Lung (tissue), 12 donors: ENCODE data around the gene ZNF44. TPM values are rescaled to one million over a fixed set of nuclear protein-coding genes. Genes with fewer than 3 reads are reported as not detected.

ENCODE experiments used
- ATAC-seq: fragments of 200-7000 bp; cut with Tn5 transposase; one replicate; pipeline ENCODE4 v1.9.1; 2020; ENCODE audit warnings: moderate number of reproducible peaks; ENCODE audit not compliant: insufficient read depth, low FRiP score
- DNase-seq, 3 donors: peaks; one replicate each; pipeline ENCODE4 v3.0.0-alpha.2; 2013 to 2017
- H3K27ac ChIP-seq, 2 donors: one replicate each; pipeline ENCODE4 v1.5.1; 2013; ENCODE audit warnings: mild to moderate bottlenecking in 2 of 2, moderate library complexity in 2 of 2, control low read depth in 1 of 2, inconsistent platforms in 1 of 2, low read depth in 1 of 2, low read length in 1 of 2
- H3K27me3 ChIP-seq, 3 donors: one replicate each; pipeline ENCODE4 v1.5.1; 2013; ENCODE audit warnings: low read length in 2 of 3; ENCODE audit not compliant: control insufficient read depth in 3 of 3, insufficient read depth in 3 of 3
- H3K36me3 ChIP-seq, 4 donors: one replicate each; pipeline ENCODE4 v1.5.1; 2013; ENCODE audit warnings: low read length in 4 of 4, mild to moderate bottlenecking in 1 of 4, moderate library complexity in 1 of 4; ENCODE audit not compliant: control insufficient read depth in 4 of 4, insufficient read depth in 4 of 4
- H3K4me1 ChIP-seq, 5 donors: one replicate each; pipeline ENCODE4 v1.5.1; 2013; ENCODE audit warnings: low read length in 5 of 5, mild to moderate bottlenecking in 2 of 5, moderate library complexity in 1 of 5; ENCODE audit not compliant: control insufficient read depth in 5 of 5, insufficient read depth in 5 of 5
- H3K4me3 ChIP-seq: one replicate; pipeline ENCODE4 v1.5.1; 2013; ENCODE audit warnings: mild to moderate bottlenecking, control low read depth, moderate library complexity
- H3K9ac ChIP-seq, 2 donors: one replicate each; pipeline ENCODE4 v1.5.1; 2013; ENCODE audit warnings: low read length in 2 of 2, control low read depth in 1 of 2; ENCODE audit not compliant: insufficient read depth in 1 of 2
- H3K9me3 ChIP-seq, 4 donors: one replicate each; pipeline ENCODE4 v1.5.1; 2013; ENCODE audit warnings: low read length in 3 of 4, mild to moderate bottlenecking in 1 of 4, moderate library complexity in 1 of 4; ENCODE audit not compliant: control insufficient read depth in 4 of 4, insufficient read depth in 3 of 4
- WGBS, 2 donors: extraction: QIAGEN DNeasy Blood & Tissue Kit; methylation state at CpG; one replicate each; pipeline ENCODE4 v1.1.7; 2013; 5-methylcytosine and 5-hydroxymethylcytosine counted together
- polyA plus RNA-seq, 2 donors: library from polyadenylated mRNA; stranded (reverse); fragments of 200-250 nt; gene quantifications; one replicate each; pipeline ENCODE4 v1.2.1, GENCODE V29; 2013
- total RNA-seq, 2 donors: library from RNA; depleted of rRNA in 1 of 2; stranded (reverse); fragments of >200 nt in 1 of 2; gene quantifications; one replicate each; pipeline ENCODE4 v1.2.1, GENCODE V29; 2014 to 2021
- TF ChIP-seq, protein P1 (sequence below): IDR thresholded peaks from 2 replicates; pipeline ENCODE4 v1.5.1; 2012; ENCODE audit warnings: mild to moderate bottlenecking; ENCODE audit errors: control extremely low read depth, extremely low read depth
- donor health status: control.
- donor health status: control.
- donor health status: Bipolar disorder and iron deficiency.
- donor health status: healthy.
- donor health status: DM: yes; HTN: yes; CAD: no.

Gene ZNF44
- total and polyA plus RNA-seq, 4 donors, result 7.1 to 29.3 (median 11.8) TPM

DNA sequence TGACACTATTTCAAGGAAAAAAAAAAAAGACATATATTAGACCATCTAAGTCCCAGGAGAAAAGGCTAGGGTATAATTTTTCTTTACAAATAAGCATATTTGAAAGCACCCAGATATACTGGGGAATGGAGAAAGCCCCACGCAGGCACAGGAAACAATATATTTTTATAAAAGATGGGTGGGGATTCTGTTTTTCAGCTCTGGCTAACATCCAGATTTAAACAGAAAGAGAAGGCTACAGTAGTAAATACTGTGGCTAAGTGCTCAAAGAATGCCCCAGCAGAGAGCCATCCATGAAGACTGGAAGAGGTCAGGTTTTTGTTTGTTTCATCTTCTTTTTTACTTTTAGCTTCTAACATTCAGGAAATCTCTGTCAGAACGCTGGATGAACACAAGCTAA is 16.0 kb downstream of the ZNF44 start:
- Histone ChIP-seq H3K36me3 (peaks cover 11 to 28% (median 24%) of the 10 kb centered on the region in 4 donors), H3K9ac (no peak overlapping the region), H3K9me3 (peaks cover 8 to 31% (median 20%) of the 10 kb centered on the region in 4 donors), H3K27ac (no peak overlapping the region), H3K27me3 (no peaks in the 10 kb centered on the region), H3K4me1 (peaks cover 0 to 2% (median 0%) of the 10 kb centered on the region in 5 donors), H3K4me3 (no peak overlapping the region)
- TF ChIP-seq, protein P1, sequence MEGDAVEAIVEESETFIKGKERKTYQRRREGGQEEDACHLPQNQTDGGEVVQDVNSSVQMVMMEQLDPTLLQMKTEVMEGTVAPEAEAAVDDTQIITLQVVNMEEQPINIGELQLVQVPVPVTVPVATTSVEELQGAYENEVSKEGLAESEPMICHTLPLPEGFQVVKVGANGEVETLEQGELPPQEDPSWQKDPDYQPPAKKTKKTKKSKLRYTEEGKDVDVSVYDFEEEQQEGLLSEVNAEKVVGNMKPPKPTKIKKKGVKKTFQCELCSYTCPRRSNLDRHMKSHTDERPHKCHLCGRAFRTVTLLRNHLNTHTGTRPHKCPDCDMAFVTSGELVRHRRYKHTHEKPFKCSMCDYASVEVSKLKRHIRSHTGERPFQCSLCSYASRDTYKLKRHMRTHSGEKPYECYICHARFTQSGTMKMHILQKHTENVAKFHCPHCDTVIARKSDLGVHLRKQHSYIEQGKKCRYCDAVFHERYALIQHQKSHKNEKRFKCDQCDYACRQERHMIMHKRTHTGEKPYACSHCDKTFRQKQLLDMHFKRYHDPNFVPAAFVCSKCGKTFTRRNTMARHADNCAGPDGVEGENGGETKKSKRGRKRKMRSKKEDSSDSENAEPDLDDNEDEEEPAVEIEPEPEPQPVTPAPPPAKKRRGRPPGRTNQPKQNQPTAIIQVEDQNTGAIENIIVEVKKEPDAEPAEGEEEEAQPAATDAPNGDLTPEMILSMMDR, result no peak
- WGBS, 2 donors, result 63 to 80% methylated on average over 2 of the region's 2 CpGs
- ATAC-seq (no peak), DNase-seq (no peak)

DNA sequence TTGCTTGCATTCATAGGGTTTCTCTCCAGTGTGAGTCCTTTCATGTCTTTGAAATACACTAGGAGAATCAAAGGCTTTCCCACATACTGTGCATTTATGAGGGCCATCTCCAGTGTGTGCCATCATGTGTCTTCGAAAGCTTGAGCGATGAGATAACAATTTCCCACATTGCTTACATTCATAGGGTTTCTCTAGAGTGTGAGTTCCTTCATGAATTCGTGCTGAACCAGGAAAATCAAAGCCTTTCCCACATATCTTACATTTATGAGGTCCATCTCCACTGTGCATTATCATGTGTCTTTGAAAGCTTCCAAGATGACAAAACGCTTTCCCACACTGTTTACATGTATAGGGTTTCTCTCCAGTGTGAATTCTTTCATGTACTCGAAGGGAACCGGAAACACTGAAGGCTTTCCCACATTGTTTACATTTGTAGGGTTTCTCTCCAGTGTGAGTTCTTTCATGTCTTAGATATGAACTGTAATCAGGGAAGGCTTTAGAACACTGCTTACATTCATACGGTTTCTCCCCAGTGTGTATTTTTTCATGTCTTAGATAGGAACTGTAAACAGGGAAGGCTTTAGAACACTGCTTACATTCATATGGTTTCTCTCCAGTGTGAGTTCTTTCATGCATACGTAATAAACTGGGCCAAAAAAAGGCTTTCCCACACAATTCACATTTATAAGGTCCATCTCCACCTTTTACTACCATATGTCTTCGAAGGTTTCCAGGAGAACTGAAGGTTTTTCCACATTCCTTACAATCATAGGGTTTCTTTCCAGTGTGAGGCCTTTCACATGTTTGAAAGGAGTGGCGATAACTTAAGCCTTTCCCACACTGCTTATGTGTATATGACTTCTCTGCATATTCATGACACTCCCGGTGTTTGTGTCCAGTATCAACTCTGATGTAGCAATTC is 21.4 kb downstream of the ZNF44 start:
- Histone ChIP-seq H3K4me3 (no peak overlapping the region), H3K27ac (no peak overlapping the region), H3K27me3 (no peaks in the 10 kb centered on the region), H3K9me3 (peaks cover 33 to 64% (median 44%) of the 10 kb centered on the region in 4 donors), H3K36me3 (peaks cover 31 to 58% (median 56%) of the 10 kb centered on the region in 4 donors), H3K4me1 (peaks cover 0 to 2% (median 0%) of the 10 kb centered on the region in 5 donors), H3K9ac (no peak overlapping the region)
- ATAC-seq (no peak), DNase-seq (no peak)
- WGBS, 2 donors, result 96 to 97% methylated on average over 11 of the region's 11 CpGs
- TF ChIP-seq, protein P1, result no peak

DNA sequence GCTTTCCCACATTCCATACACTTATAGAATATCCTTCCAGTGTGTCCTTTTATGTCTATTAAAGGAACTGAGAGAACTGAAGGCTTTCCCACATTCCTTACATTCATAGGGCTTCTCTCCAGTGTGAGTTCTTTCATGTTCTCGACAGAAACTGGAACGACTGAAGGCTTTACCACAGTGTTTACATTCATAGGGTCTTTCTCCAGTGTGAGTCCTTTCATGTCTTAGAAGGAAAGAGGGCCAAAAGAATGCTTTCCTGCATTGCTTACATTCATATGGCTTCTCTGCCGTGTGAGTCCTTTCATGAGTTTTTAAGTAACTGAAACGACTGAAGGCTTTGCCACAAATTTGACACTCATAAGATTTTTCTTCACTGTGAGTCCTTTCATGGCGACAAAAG is 22.3 kb downstream of the ZNF44 start:
- Histone ChIP-seq H3K27me3 (no peaks in the 10 kb centered on the region), H3K9me3 (peaks cover 28 to 62% (median 42%) of the 10 kb centered on the region in 4 donors), H3K4me1 (peaks cover 0 to 2% (median 0%) of the 10 kb centered on the region in 5 donors), H3K27ac (no peak overlapping the region), H3K9ac (no peak overlapping the region), H3K36me3 (peaks cover 31 to 58% (median 56%) of the 10 kb centered on the region in 4 donors), H3K4me3 (no peak overlapping the region)
- no peak for ATAC-seq
- DNase-seq, result no peak
- 95 to 98% methylated on average over 5 of the region's 5 CpGs for WGBS, 2 donors
- TF ChIP-seq, protein P1, result no peak
